GM19328 (cell line): ENCODE measurements around the gene PCDHGB1.
"Not testable (repeated sequence)": the region's sequence is repeated elsewhere in the genome, so short reads cannot be mapped to it uniquely, and the experiment has no call there.

ENCODE experiments used
- ATAC-seq: cut with Tn5 transposase; IDR thresholded peaks from one replicate; pipeline ENCODE4 v1.9.1; 2021; ENCODE audit warnings: mild to moderate bottlenecking, moderate library complexity; ENCODE audit not compliant: unreplicated experiment

The PCDHGB1 gene

DNA sequence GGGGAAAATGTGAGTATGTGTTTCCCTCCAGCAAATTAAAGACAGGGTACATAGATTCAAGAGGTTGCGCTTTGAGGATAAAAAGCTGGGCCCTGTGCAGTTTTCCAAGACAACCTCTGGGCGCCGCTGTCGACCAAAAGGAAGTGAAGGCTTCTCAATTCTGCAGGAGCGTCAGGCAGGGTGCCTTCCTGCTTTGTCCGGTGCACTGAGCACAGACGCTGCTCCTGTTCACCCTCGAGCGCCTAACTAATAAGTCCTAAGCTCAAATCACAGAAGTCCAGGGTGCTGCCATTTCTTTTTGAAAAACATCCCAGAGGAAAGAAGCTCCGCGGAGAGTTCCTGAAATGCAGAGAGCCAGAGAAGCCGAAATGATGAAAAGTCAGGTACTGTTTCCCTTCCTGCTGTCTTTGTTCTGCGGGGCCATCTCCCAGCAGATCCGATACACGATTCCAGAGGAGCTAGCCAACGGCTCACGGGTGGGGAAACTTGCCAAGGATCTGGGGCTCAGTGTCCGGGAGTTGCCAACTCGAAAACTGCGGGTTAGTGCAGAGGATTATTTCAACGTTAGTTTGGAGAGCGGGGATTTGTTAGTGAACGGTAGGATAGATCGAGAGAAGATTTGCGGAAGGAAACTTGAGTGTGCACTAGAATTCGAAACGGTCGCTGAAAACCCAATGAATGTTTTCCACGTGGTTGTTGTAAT, at the start of gene PCDHGB1:
TSS of gene PCDHGB1 (plus strand) at position 183 of the 703 bp plus-strand sequence. CDS start at position 345, 162 bp downstream.
- no peak for ATAC-seq

DNA sequence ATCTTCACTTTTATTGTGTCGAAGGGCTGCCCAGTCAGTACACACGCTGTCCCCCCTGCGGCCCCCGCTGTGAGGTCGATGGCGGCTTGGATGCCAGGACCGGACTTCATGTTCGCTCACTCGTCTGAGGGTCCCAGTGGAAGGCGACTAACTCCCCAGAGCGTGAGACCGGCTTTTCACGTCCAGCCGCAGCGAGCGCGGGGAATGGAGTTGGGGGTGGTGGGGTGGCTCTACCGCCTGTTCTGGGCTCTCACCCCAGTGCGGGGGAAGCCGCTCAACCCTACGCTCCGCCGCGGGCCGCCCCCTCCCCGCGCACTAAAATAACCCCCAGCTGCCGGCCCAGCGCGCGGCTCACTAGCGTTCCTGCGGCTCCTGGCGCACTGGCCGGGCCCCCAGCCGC, 46.1 kb upstream of the PCDHGB1 start, which contains the start of gene SLC25A2:
TSS of gene SLC25A2 (minus strand) at position 294 of the 400 bp plus-strand sequence. CDS start at position 110, 184 bp downstream.
- ATAC-seq, result no peak

GRCh38 chr5:141306630-141307029, 43.3 kb upstream of the PCDHGB1 start:
- ATAC-seq, result no peak

DNA sequence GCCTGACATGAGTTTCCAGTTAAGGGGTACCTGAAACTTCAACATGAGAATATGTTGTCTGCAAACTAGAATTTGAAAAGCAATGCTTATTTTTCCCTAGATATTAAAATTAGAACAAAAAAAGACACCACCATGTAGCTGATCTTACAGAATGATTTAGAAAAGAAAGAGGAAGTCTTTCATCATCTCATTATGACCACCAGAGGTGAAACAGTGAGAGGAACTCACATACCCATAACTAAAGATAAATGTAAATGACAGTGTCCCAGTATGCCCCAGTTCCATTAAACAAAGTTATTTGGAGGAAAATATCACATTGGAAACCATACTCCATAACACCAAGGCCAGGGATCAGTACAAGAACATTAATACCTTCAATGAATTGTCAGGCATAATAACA, 36.2 kb upstream of the PCDHGB1 start:
- ATAC-seq, result no peak

DNA sequence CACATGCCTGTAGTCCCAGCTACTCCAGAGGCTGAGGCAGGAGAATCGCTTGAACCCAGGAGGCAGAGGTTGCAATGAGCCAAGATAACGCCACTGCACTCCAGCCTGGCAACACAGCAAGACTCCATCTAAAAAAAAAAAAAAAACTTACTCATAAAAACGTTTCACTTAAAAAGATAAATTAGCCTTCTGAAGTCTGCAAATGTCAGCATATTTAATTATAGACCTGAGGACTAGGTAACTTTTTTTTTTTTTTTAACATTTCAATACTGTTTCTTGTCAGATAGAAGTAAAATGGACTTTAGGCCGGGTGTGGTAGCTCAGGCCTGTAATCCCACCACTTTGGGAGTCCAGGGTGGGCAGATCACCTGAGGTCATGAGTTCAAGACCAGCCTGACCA, 32.9 kb upstream of the PCDHGB1 start:
- ATAC-seq, result not testable (repeated sequence)

DNA sequence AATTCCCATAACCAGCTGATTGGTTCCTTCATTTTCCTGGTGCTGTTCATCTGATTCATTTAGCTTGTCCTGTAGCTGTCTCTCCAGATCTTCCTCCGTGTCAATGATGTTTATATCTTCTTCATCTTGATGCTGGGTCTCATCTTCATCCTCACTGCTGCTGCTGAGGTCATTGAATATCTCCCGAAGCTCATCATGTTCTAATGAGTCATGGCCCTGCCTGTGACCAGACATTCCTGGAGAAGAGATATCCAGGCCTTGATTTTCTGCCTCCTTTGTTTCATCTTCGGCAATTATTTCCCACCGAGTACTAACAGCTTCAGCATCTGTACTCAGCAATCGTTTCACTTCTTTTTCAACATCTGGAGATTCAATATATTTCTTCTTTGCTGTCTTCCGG, 30.7 kb upstream of the PCDHGB1 start:
- ATAC-seq, result no peak

GRCh38 chr5:141319699-141320098, 30.2 kb upstream of the PCDHGB1 start:
- no peak for ATAC-seq

- peak; percentile 96 for ATAC-seq
Observed at GRCh38 chr5:141320225-141321169, 29.4 kb upstream of the PCDHGB1 start, which contains the start of gene TAF7. TSS of gene TAF7 (minus strand) at chr5:141320784. CDS start at chr5:141320044, 740 bp downstream.

- no peak for ATAC-seq
Observed at GRCh38 chr5:141322261-141322660, 27.6 kb upstream of the PCDHGB1 start.

DNA sequence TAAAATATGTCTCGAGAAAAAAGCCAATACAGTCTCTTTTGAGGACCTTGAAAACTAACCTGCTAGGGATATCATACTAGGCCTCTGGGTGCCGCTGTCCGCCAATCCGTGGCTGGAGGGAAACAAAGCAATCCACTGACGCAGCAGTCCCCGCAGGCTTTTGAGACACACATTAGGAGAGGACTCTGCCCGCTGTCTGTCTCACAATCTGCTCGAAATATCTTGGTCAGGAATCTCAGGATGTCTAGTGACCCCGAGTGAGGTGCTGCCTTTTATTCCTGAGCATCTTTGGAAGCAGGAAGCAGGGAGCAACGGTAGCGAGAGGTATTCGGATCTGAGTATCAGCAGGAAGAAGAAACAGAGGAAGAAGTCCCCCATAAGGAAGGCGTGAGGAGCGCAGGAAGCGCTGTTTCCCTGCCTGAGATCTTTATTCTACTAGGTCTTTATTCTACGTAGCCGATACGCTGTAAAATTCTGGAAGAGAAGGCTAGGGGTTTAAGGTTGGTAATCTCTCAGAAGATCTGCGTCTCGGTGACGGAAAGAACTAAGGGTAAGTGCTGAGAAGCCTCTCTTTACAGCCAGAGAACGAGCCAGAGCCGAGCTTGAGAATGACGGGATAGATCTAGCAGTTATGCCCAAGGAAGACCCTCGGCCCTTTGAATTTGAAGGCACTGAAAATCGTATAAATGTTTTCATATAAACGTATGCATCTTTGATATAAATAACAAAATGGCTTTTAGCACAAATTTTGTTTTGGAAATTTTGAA, 23.6 kb upstream of the PCDHGB1 start:
- peak; percentile 84 for ATAC-seq

DNA sequence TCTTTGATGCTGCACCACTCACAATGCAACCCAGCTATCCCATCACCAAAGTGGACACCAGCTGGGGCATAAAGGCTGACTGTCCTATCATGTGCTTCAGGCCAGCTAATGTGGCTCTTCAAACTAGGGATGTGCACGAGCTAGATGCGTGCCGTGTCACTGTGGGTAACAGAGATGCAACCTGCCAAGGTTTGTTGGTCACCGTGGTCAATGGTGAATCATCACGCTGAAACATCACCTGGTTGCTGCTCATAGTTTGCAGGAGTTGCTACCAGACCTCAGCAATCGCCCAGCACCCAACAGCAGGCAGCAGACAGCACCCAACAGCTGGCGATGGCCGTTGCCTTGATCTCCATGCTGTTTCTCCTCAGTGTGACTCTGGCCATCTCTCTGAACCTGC, 21.7 kb upstream of the PCDHGB1 start:
- no peak for ATAC-seq

DNA sequence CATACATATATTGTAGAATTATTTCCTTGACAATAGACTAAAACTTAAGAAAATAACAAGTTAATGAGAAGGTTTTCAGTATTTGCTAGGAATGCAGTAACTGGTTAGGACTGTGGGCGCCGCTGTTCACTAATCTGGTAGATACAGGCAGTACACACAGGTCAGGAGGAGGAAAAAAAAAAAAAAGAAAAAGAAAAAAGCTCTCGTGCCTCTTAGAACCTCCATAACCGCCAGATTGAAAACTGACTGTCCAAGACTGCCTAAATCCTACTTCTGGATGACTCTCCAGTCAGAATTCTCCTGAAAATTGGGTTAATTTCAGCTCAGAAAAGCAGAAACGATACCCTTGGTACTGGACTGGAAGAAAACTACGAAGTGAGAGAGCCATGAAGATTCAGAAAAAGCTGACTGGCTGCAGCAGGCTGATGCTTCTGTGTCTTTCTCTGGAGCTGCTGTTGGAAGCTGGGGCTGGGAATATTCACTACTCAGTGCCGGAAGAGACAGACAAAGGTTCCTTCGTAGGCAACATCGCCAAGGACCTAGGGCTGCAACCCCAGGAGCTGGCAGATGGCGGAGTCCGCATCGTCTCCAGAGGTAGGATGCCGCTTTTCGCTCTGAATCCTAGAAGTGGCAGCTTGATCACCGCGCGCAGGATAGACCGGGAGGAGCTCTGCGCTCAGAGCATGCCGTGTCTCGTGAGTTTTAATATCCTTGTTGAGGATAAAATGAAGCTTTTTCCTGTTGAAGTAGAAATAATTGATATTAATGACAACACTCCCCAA, 19.4 kb upstream of the PCDHGB1 start, which contains the start of gene PCDHGA1:
TSS of gene PCDHGA1 (plus strand) at position 216 of the 782 bp plus-strand sequence.
- ATAC-seq, result no peak

GRCh38 chr5:141332571-141332970, 17.3 kb upstream of the PCDHGB1 start:
- not testable (repeated sequence) for ATAC-seq

GRCh38 chr5:141338538-141339306, 11.2 kb upstream of the PCDHGB1 start, which contains the start of gene PCDHGA2:
TSS of gene PCDHGA2 (plus strand) at chr5:141338760.
- no peak for ATAC-seq

GRCh38 chr5:141340781-141341354, 9.0 kb upstream of the PCDHGB1 start:
- ATAC-seq, result not testable (repeated sequence)

GRCh38 chr5:141342773-141343172, 7.1 kb upstream of the PCDHGB1 start:
- ATAC-seq, result no peak

GRCh38 chr5:141343242-141343952, 6.5 kb upstream of the PCDHGB1 start, which contains the start of gene PCDHGA3:
TSS of gene PCDHGA3 (plus strand) at chr5:141343829. CDS start at chr5:141344034, 205 bp downstream.
- ATAC-seq, result no peak

GRCh38 chr5:141343953-141344463, 5.9 kb upstream of the PCDHGB1 start:
- no peak for ATAC-seq
